NCI-H146 treated with DMSO at 0.1 percent for 48 hours (cell line): ENCODE measurements around the gene DNAJB4.
"Not testable (repeated sequence)": the region's sequence is repeated elsewhere in the genome, so short reads cannot be mapped to it uniquely, and the experiment has no call there.

Experiments used
- DNase-seq: peaks from one replicate; lab custom pipeline; 2025; ENCODE audit not compliant: unreplicated experiment; lab: John Stamatoyannopoulos, UW

Gene DNAJB4

GRCh38 chr1:78061825-78062523 is 57.2 kb downstream of the DNAJB4 start:
- DNase-seq: no peak

GRCh38 chr1:78064886-78065285 is 60.1 kb downstream of the DNAJB4 start:
- not testable (repeated sequence) for DNase-seq
